PC-3 (cell line): ENCODE measurements around the gene NOG. TPM values are rescaled to one million over a fixed set of nuclear protein-coding genes. Genes with fewer than 3 reads are reported as not detected.

Experiments used
- ATAC-seq: fragments of 200-7000 bp; cut with Tn5 transposase; 2 replicates; pipeline ENCODE4 v1.9.1; 2020; ENCODE audit warnings: mild to moderate bottlenecking, moderate library complexity
- BruUV-seq: library from RNA; stranded (reverse); fragments of 400-500 nt; replicated peaks from 2 replicates; lab custom pipeline; 2021; lab: Mats Ljungman, UMichigan
- CTCF ChIA-PET: fragments of 300-600 bp; sonication (Branson Sonifier 250); formaldehyde crosslinking; loops from one replicate; lab custom pipeline; 2022; ENCODE audit warnings: antibody characterized with exemption; lab: Charles Lee
- POLR2A ChIA-PET: fragments of 300-600 bp; sonication (Branson Sonifier 250); formaldehyde crosslinking; loops from one replicate; lab custom pipeline; 2022; ENCODE audit warnings: antibody characterized with exemption; ENCODE audit not compliant: unreplicated experiment; lab: Charles Lee
- DNase-seq: peaks from one replicate; pipeline ENCODE4 v3.0.0-alpha.2; 2015
- H2AFZ ChIP-seq: fragments of 300-600 bp; sonication (generic); 2 replicates; pipeline ENCODE4 v1.6.0; 2016; ENCODE audit warnings: antibody characterized with exemption, low read length
- H3F3A ChIP-seq: fragments of 300-600 bp; sonication (generic); one replicate; pipeline ENCODE4 v1.6.0; 2017; ENCODE audit warnings: antibody characterized with exemption, low read length, control low read depth, mild to moderate bottlenecking; ENCODE audit not compliant: unreplicated experiment
- H3K27ac ChIP-seq: fragments of 300-600 bp; sonication (generic); 2 replicates; pipeline ENCODE4 v1.5.1; 2016; ENCODE audit warnings: mild to moderate bottlenecking, low read length
- H3K27me3 ChIP-seq: fragments of 300-600 bp; sonication (generic); 2 replicates; pipeline ENCODE4 v1.6.1; 2016; ENCODE audit warnings: low read length, mixed read lengths
- H3K36me3 ChIP-seq: fragments of 300-600 bp; sonication (generic); 2 replicates; pipeline ENCODE4 v1.6.1; 2016; ENCODE audit warnings: low read depth, mixed run types, low read length, mixed read lengths
- H3K4me1 ChIP-seq: fragments of 300-600 bp; sonication (generic); 2 replicates; pipeline ENCODE4 v1.5.1; 2016; ENCODE audit warnings: low read length; ENCODE audit not compliant: insufficient read depth
- H3K4me2 ChIP-seq: fragments of 300-600 bp; sonication (generic); 2 replicates; pipeline ENCODE4 v1.6.0; 2016; ENCODE audit warnings: low read length
- H3K4me3 ChIP-seq: fragments of 300-600 bp; sonication (generic); 2 replicates; pipeline ENCODE4 v1.5.1; 2016; ENCODE audit warnings: mild to moderate bottlenecking, low read length, mixed read lengths
- H3K79me2 ChIP-seq: fragments of 300-600 bp; sonication (generic); 2 replicates; pipeline ENCODE4 v1.6.1; 2017; ENCODE audit warnings: low read length, mixed read lengths
- H3K9ac ChIP-seq: fragments of 300-600 bp; sonication (generic); 2 replicates; pipeline ENCODE4 v1.6.0; 2016; ENCODE audit warnings: mild to moderate bottlenecking, low read length
- H3K9me2 ChIP-seq: fragments of 300-600 bp; sonication (generic); replicated peaks from 2 replicates; pipeline ENCODE4 v1.6.1; 2016; ENCODE audit warnings: mixed run types, low read length, mixed read lengths
- H3K9me3 ChIP-seq: fragments of 300-600 bp; sonication (generic); 2 replicates; pipeline ENCODE4 v1.6.1; 2016; ENCODE audit warnings: low read length, mixed read lengths
- H4K20me1 ChIP-seq: fragments of 300-600 bp; sonication (generic); 2 replicates; pipeline ENCODE4 v1.6.1; 2016; ENCODE audit warnings: low read length, mixed read lengths
- EZH2 ChIP-seq: fragments of 300-600 bp; sonication (generic); IDR thresholded peaks from one replicate; pipeline ENCODE4 v1.6.1; 2017; ENCODE audit warnings: antibody characterized with exemption, mild to moderate bottlenecking, low read length; ENCODE audit not compliant: unreplicated experiment
- EZH2phosphoT487 ChIP-seq: fragments of 300-600 bp; sonication (generic); IDR thresholded peaks from 2 replicates; pipeline ENCODE4 v1.6.1; 2018; ENCODE audit warnings: mild to moderate bottlenecking, antibody characterized with exemption, low read length, borderline replicate concordance
- intact Hi-C: fragments of 100-400 bp; cut with micrococcal nuclease; formaldehyde crosslinking; loops from 2 replicates; pipeline ENCODE4 v1.9.0; 2023
- total RNA-seq: library from RNA; depleted of rRNA; stranded (reverse); fragments of >200 nt; gene quantifications from 2 replicates; pipeline ENCODE4 v1.2.3, GENCODE V29; 2014
- TF ChIP-seq, protein P1 (sequence below): fragments of 300-600 bp; sonication (generic); conservative IDR thresholded peaks from 2 replicates; pipeline ENCODE4 v1.5.1; 2017; ENCODE audit warnings: antibody characterized with exemption, low read depth, mild to moderate bottlenecking, low read length

NOG gene
- total RNA-seq, 1 experiment from 2014 or later: 23.9 TPM

DNA sequence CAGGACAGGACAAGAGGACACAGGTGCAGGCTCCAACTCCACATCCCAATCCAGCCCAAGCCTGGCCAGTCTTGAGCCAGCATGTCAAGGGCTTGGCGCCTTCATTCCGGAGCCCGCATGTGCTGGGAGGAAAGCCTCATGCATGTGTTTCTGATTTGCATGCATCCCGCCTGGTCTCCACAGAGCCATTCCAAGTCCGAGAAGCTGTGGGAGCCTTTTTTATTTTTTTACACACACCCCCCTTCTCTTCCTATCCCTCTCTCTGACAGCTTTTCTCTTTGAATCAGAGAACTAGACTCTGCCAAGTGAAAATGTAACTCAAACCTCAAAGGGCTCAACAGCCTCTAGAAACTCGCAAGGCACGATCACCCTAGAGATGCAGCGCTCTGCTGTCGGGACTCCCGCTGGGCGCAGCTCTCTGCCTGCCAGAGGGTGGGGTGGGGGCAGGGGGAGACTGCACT lies 45.1 kb downstream of the NOG start:
- no peaks in the 10 kb centered on the region for H3K79me2 ChIP-seq
- H3K36me3 ChIP-seq: no peaks in the 10 kb centered on the region
- H3K9me2 ChIP-seq: no peaks in the 10 kb centered on the region
- BruUV-seq: no TSS peak
- POLR2A ChIA-PET: no interaction called here
- H3K9me3 ChIP-seq: no peaks in the 10 kb centered on the region
- DNase-seq (no peak), ATAC-seq (no peak)
- CTCF ChIA-PET: no interaction called here
- no peaks in the 10 kb centered on the region for H3F3A ChIP-seq
- H3K4me3 ChIP-seq: no peak overlapping the region
- H2AFZ ChIP-seq: no peak overlapping the region
- no peaks in the 10 kb centered on the region for H4K20me1 ChIP-seq
- H3K27ac ChIP-seq: no peak overlapping the region
- H3K27me3 ChIP-seq: no peaks in the 10 kb centered on the region
- no peak overlapping the region for H3K4me2 ChIP-seq
- intact Hi-C loops: no loop called here
- no peak overlapping the region for H3K9ac ChIP-seq
- TF ChIP-seq, protein P1, sequence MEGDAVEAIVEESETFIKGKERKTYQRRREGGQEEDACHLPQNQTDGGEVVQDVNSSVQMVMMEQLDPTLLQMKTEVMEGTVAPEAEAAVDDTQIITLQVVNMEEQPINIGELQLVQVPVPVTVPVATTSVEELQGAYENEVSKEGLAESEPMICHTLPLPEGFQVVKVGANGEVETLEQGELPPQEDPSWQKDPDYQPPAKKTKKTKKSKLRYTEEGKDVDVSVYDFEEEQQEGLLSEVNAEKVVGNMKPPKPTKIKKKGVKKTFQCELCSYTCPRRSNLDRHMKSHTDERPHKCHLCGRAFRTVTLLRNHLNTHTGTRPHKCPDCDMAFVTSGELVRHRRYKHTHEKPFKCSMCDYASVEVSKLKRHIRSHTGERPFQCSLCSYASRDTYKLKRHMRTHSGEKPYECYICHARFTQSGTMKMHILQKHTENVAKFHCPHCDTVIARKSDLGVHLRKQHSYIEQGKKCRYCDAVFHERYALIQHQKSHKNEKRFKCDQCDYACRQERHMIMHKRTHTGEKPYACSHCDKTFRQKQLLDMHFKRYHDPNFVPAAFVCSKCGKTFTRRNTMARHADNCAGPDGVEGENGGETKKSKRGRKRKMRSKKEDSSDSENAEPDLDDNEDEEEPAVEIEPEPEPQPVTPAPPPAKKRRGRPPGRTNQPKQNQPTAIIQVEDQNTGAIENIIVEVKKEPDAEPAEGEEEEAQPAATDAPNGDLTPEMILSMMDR: no peak
- TF ChIP-seq EZH2phosphoT487 (no peak), EZH2 (no peak)
- peaks cover 18% of the 10 kb centered on the region for H3K4me1 ChIP-seq

DNA sequence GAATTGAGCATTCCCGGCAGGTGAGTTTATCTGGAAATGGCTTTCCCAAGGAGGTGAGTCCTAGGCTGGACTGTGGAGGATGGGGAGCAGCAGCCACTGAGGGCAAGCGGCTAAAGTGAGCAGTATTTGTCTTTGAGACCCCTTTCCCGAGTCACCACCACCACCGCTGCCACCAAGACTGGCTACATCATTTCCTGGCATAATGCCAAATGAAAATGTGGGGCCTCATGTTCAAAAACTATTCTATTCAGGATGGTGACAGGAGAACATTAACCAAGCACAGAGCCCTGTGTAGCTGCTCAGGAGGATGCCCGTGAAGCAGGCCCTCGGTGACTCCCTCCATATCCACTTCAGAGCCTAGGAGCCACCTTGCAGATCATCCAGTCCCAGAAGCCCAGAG lies 46.0 kb downstream of the NOG start:
- H4K20me1 ChIP-seq: no peaks in the 10 kb centered on the region
- ATAC-seq (no peak), DNase-seq (no peak)
- no peaks in the 10 kb centered on the region for H3K9me2 ChIP-seq
- H3K27ac ChIP-seq: no peak overlapping the region
- H3K4me3 ChIP-seq: no peak overlapping the region
- H3K9ac ChIP-seq: no peak overlapping the region
- H3K4me2 ChIP-seq: no peak overlapping the region
- CTCF ChIA-PET: no interaction called here
- H3K79me2 ChIP-seq: no peaks in the 10 kb centered on the region
- peaks cover 18% of the 10 kb centered on the region for H3K4me1 ChIP-seq
- BruUV-seq: no TSS peak
- H3F3A ChIP-seq: no peaks in the 10 kb centered on the region
- no peaks in the 10 kb centered on the region for H3K27me3 ChIP-seq
- H2AFZ ChIP-seq: no peak overlapping the region
- TF ChIP-seq EZH2phosphoT487 (no peak), EZH2 (no peak)
- TF ChIP-seq, protein P1: no peak
- POLR2A ChIA-PET: no interaction called here
- H3K9me3 ChIP-seq: no peaks in the 10 kb centered on the region
- intact Hi-C loops: no loop called here
- no peaks in the 10 kb centered on the region for H3K36me3 ChIP-seq

DNA sequence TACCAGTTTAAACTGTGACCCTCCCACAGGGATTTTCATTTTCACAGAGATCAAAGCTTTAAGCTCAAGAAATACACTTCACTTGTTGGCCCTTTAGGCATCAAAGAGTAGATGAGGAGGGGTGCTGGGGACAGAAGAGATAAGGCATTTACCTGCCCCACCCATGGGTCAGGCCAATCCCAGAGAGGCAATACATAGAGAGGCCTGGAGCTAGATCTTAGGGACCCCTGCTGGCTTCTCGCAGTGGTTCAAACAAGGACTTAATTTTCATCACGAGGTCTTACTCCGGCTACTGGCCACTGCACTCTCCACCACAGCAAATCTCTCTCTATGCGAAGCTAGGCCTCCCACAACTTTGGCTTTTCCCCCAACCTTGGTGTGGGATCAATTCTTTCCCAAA lies 46.6 kb downstream of the NOG start:
- H3K4me1 ChIP-seq: peaks cover 18% of the 10 kb centered on the region
- H3K36me3 ChIP-seq: no peaks in the 10 kb centered on the region
- H3F3A ChIP-seq: no peaks in the 10 kb centered on the region
- no peak overlapping the region for H2AFZ ChIP-seq
- no peaks in the 10 kb centered on the region for H4K20me1 ChIP-seq
- H3K27ac ChIP-seq: no peak overlapping the region
- TF ChIP-seq, protein P1: no peak
- TF ChIP-seq EZH2phosphoT487: no peak
- no peak for TF ChIP-seq EZH2
- H3K9ac ChIP-seq: no peak overlapping the region
- no peaks in the 10 kb centered on the region for H3K79me2 ChIP-seq
- ChIA-PET POLR2A (no interaction called here), CTCF (no interaction called here)
- DNase-seq (no peak), ATAC-seq (no peak)
- no TSS peak for BruUV-seq
- H3K27me3 ChIP-seq: no peaks in the 10 kb centered on the region
- no peak overlapping the region for H3K4me2 ChIP-seq
- intact Hi-C loops: no loop called here
- no peaks in the 10 kb centered on the region for H3K9me2 ChIP-seq
- H3K4me3 ChIP-seq: no peak overlapping the region
- no peaks in the 10 kb centered on the region for H3K9me3 ChIP-seq
